IPS DF 4.7 (cell line): ENCODE results near the gene GOLGA6L7.
"Not testable (repeated sequence)": the region's sequence is repeated elsewhere in the genome, so short reads cannot be mapped to it uniquely, and the experiment has no call there.

ENCODE experiments used
- DNase-seq: peaks from one replicate; pipeline ENCODE4 v3.0.0-alpha.2; 2013; ENCODE audit warnings: low spot score; ENCODE audit errors: extremely low read depth

The GOLGA6L7 gene, protein sequence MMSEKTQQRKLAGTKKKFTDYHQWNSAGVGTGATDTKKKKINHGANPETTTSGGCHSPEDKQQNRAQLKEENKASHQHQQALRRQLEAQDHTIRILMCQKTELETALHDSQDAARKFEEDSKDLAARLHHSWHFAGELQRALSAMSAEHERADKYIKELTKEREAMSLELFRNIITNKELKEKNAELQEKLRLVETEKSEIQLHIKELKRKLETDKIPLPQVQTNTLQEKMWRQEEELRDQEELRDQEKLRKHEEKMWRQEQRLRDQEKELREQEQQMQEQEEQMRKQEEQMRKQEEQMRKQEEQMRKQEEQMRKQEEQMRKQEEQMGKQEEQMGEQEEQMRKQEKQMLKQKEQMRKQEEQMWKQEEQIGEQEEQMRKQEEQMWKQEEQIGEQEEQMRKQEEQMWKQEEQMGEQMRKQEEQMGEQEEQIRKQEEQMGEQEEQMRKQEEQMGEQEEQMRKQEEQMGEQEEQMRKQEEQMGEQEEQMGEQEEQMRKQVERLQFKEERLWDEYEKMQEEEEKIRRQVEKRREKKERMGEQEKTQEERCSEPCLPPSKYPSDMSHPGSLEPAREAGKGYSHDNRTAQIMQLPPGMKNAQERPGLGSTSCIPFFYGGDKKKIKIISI

DNA sequence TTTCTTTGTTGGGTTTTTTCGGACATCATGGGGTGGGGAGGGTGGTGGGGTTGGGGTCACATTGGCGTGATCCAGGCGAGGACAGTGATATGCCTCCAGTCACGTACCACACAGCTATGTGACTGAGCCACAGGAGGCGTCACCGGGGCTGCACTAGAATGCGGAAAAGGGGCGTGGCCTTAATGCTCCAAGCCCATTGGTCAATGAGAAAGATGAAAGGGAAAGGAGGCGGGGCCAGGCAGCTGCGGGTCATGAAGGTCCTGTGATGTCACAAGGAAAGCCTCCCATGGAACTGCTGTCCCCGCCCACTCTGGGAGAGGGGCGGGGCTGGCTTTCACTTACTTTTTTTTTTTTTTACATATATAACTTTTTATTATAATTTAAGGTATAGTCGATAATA, at the start of gene GOLGA6L7:
Gene GOLGA6L7, minus strand, starts transcription at position 124 of the 400 bp plus-strand sequence. Its CDS starts 95 bp downstream, at position 29.
- not testable (repeated sequence) for DNase-seq

DNA sequence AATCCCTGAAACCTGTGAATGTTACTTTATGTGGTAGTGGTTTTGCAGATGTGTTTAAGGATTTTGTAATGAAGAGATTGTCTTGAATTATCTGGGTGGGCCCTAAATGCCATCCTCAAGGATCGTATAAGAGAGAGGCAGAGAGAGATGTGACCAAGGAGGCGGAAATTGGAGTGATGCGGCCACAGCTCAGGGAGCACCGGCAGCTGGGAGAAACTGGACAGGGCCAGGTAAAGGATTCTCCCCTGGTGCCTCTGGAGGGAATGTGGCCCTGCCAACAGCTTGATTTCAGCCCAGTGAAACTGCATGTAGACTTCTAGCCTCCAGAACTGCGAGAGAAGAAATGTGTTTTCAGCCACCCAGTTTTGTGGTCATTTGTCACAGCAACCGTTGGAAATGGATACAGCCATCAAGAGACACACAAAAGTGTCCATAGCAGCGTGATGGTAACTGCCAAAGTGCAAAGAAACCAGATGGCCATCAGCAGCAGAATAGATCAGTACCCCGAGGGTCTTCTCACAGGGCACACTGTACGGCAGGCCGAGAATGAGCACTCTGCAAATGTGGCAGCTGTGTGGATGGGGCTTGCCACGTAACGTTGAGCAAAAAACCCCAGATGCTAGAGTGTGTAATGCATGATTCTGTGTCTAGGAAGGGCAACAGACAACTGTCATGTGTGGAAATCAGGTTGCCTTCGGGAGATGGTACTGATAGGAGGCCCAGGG, 49.6 kb upstream of the GOLGA6L7 start:
- DNase-seq, result no peak

DNA sequence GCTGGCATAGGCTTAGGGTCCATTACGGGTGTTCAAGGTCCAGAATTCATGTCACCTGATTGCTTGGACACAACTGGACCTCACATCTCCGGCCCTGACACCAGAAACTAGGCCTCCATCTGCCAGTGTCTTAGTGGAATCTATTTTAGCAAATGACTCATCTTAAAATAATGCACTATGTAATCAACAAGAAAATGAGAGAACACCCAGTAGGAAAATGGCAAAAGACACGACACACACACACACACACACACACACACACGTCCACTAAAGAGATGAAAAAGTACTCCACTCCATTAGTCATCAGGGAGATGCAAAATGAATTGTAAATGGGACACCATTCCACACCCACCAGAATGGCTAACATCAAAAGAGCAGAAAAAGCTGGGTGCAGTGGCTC, 48.5 kb upstream of the GOLGA6L7 start:
- DNase-seq, result no peak

DNA sequence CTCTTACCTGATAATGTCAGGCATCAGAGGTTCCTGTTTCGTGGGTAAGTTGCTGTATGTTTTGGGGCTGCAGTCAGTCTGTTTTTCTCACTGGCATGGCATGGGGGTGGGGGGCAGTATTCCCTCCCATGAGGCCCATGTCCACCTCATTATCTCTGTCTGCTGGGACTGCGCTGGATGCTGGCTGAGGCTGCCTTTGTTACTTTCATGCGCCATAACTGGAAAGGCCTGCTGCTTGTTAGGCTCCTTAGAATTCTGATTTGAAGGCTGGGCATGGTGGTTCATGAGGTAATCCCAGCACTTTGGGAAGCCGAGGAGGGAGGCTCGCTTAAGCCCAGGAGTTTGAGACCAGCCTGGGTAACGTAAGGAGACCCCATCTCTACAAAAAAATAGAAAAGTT, 47.1 kb upstream of the GOLGA6L7 start:
- DNase-seq, result no peak

DNA sequence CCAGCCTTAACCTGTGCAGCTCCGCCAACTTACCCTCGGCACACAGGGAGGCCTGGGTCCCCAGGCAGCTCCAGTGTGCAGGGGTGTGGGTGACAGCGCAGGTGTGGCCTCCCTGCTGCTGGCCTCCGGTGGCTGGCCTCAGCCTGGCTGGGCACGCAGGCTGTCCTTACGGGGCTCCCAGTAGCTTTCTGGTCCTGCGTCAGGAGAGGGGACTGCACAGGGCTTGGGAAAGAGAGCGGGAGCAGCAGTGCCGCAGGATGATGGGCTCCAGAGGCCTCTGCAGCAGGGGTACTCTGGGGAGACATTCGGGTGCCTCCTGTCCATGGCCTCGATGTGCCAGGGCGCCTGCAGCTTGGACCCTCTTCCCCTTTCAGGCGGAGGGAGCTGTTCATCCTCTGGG, 46.7 kb upstream of the GOLGA6L7 start:
- DNase-seq, result no peak

DNA sequence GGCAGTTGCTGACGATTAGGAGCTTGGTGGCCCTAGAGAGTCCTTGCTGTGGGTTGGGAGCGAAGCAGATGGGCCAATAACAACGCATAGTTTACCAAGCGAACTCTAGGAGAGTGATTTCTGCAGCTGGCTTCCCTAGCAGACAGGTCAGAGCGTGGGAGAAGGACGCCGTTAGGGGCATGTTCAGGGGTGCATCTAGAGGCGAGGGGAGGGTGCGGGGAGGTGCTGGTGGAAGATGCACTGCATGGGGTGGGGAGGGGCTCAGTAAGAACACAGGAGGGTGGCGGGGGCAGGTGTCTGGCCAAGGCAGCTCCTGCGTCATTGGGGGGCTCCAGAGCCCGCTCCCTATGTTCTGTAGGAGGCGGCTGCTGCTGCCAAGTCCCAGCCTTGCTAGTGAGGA, 46.2 kb upstream of the GOLGA6L7 start:
- no peak for DNase-seq

DNA sequence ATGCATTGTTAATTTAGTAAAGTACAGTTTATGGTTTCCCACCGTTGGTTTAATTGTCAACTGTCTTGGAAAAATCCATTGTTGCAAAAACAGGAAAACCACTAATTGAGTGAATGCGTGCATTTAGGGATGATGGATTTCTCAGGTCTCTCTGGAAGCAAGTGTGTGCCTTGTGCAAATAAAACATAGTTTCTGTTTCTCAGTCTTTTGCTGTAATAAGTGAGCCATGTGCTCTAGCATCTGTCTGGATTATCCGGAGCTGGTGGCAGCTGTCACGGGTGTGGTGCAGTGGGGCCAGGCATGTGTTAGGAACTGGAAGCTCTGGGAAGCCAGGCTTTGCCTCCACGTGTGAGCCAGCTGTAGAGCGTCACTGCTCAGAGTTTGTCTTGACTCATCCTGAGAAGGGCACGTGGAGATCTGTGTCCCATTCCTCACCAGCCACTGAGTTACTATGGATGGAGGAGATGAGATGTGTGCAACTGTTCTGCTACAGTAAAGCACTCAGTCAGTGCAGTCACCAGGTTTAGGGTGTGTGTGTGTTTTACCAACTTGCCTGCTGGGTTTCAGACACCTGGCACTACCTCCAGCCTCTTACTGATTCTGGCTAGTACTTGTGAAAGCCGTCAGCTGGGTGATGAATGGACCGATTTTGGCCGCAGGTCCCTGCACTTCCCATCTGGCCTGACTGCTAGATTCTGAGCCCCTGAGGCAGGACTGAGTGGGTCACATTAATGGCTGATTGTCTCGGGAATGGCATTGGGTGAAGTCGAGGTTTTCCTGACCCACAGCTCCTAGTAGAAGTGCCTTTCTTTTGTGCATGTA, 44.6 kb upstream of the GOLGA6L7 start:
- DNase-seq, result no peak

DNA sequence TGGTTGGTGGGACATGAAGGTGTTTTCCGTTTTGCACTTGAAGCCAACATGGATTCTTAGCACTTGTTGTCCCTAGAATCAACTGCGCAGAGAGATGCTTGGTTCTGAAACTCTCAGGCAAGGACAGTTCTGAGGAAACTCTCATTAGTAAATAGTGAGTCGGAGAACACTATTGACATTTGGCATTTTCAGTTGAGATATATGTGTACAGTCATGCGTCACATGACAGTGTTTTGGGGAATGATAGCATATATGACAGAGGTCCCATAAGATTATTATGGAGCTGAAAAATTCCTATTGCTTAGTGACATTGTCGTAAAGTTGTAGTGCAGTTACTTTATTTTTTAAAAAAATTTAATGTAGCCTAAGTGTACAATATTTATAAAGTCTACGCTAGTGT, 43.1 kb upstream of the GOLGA6L7 start:
- DNase-seq, result no peak

DNA sequence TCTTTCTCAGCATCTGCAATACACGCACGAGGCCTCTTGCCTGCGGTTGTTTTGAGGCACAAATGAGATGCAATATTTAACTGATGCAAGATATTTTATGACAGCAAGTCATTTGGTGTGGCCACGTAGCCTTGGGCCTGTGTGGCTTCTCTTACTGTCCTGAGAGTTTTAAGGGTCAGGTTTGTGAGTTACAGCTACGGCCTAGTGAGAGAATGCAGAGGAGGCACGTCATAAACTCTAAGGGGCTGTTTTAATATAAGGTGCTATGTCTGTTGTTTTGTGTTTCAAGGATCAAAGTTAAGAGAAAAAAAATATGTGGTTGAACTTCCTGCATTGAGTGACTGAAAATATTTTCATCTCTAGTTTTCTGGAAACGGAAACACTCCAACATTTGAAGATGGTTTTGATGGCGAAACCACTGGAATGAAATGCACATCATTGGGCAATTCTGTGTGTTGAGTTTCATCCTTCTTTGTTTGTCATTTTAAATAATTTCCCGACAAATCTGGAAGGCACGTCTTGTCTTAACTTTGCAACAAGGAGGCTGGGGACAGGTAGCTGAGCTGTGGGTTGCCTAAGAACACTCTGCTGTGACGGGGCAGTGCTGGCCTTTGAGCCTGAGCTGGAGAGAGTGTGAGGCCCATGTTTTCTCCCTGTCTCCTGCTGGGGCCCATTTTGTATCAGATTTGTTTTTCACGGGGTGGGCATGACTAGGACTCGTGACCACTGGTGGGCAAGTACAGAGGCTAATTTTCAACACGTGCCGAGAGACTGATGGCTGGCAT, 42.5 kb upstream of the GOLGA6L7 start:
- DNase-seq, result no peak

DNA sequence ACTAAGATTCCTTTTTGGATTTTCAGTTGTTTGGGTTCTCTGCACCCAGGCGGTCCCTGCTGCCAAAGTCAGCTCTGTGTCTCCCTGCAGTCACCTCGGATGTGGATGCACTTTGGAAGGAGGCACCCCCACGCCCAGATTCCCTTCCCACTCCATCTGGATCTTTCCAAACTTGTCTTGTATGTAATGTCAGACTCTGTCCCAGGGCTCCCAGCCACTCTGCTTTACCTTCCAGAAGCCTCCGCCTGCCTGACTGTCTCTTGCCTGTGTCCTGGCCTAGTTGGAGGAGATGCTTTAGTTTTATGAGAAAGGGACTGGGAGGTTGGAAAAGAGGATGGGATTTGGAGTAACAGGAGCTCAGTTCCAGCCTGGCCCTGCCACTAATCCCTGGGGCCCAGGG, 41.8 kb upstream of the GOLGA6L7 start:
- DNase-seq, result not testable (repeated sequence)

DNA sequence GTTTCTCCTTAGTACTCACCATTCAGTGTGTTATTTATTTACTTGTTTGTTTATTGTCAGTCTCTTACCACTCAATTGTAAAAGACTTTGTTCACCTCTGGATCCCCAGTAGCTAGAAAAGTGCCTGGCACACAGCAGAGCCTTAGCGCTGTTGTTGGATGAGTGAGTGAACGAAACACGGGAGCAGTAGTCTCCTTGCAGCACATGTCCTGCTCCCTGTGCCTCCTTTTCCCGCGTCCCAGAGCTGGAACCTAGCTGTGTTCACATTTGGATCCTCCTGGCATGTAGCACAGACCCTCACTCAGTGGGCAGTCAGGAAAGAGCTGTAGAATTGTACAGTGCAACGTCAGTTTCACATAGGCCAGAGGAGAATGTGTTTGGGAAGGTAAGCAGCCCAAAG, 41.4 kb upstream of the GOLGA6L7 start:
- not testable (repeated sequence) for DNase-seq

DNA sequence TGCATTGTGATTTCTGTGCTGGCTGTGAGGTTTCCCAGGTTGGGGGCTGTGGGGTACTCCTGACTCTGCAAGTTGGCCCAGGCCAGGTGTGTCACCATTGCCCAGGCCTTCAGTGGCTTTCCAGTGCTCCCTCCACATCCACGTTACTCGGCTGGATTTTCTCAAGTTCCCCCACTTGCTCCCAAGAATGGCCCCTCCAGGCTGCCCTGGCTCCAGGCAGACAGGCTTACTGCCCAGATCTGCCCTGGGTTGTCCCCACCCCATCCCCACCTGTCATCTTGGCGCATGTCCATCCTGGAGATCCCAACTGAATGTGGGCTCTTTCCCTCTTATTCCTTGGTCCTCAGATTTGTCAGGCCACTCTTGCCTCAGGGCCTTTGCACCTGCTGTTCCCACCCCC, 40.9 kb upstream of the GOLGA6L7 start:
- DNase-seq, result no peak

DNA sequence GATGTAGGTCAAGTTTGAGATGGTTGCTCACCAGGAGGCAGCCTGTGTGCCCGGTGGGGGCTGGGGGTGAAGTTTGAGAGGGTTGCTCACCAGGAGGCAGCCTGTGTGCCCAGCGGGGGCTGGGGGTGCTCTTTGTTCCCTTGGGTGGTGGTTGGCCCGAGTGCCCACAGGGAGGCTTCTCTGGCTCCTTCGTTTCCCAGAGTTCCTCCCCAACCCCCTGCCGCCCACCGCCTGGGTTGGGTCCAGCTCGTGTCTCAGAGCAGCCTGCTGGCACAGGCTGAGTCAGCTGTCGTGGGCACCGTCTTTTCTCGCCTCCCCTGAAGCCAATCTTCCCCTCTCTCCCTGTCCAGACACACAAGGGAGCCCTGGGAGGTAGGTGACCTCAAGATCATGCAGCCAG, 40.5 kb upstream of the GOLGA6L7 start:
- no peak for DNase-seq

DNA sequence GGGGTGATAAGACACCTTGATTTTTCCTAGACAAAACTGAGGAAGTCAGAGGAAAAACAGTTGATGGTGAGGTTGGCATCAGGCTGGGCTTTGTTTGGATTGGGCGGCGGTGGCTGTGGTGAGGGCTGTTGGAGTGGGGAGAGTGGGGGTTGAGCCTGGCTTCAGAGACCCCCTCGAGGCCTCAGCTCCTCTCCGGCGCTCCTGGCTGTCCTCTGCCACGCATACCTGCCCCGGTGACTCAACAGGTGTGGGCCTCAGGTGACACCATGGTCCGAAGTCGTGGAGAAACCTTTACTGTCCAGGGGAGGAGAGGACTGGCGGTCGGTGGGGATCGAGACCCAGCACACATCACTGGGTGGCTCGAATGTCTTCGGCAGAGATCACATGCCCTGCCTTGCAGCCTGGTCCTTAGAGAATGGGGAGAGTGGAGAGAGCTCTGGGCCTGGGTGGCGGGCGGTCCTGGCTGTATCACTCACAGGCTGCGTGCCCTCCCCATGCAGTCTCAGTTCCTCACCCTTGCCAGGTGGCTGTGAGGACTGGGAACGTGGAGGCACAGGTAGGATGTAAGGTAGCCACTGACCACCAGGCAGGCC, 40.0 kb upstream of the GOLGA6L7 start:
- DNase-seq, result no peak

DNA sequence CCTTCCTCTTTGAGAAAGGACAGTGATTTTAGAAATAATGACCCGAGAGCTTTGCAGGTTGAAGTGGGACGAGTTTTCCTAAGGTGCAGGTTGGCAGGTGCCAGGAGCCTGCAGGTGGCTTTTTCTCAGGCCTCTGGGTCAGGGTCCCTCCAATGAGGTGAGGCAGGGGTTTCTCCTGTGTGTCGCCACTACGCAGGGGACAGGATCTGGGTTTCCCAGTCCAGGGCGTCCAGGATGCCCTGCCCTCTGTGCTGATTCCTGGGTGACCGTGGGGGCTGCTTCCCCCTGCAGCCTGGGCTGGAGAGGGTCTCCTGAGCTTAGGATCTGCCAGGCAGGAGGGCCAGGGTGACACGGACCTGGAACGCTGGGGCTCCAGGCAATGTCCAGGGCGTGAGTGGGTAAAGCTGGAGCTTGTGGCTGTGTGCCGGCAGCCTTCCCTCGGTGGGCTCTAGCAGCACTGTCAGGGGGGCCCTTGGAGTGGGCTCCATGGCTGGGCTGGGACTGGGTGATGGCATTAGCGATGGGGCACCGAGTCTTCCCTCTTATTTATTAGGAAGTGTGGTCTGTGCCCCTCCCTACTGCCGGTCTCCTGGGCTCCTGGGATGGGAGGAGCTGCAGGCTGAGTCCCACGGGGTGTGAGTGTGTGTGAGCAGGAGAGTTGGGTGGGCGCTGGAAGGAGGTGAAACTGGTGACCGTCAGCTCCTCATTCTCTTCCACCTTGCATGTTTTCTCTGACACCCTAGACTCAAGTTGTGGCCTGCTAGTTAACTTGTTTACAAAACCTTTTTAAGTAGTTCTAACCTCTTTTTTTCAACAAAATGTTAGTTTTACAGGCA, 39.1 kb upstream of the GOLGA6L7 start:
- no peak for DNase-seq

DNA sequence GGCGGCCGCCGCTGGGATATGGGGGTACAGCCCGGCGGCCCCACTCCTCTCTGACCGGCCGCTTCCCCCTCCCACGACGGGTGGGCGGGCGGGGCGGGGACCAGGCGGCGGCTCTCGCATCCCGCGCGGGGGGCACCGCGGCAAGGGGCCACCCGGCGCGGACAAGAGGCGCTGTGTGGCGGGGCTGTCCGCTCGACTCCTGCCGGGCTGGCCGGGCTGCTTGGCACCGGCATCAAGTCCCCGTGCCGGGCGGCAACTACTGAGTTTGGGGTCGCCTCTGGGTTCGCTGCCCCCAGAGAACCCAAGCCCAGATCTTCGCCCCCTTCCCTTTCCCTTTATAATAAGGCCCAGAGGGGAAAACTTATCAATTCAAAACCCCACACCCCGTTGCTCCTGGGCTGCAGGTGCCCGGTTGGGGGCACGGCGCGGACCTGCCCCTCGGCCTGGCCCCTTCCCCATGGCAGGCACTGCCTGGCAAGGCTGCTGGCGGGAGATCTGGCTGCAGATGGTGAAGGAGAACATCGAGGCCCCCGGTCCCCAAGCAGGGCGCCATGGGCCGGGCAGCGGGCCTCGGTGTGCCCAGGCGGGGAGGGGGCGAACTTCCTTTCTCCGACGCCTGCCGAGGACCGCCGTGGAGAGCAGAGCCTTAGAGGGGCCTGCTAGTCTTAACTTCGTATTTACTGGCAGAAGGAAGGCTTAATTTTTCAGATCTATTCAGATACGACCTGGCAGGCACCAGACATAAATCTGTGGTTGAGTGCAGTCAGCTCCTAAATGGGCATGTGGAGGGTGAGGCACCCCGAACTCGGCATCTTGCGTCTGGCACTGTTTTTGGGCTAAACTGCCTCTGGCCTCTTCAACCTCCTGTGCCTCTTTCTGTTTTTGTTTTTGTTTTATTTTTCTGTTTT, 38.2 kb upstream of the GOLGA6L7 start:
- no peak for DNase-seq

DNA sequence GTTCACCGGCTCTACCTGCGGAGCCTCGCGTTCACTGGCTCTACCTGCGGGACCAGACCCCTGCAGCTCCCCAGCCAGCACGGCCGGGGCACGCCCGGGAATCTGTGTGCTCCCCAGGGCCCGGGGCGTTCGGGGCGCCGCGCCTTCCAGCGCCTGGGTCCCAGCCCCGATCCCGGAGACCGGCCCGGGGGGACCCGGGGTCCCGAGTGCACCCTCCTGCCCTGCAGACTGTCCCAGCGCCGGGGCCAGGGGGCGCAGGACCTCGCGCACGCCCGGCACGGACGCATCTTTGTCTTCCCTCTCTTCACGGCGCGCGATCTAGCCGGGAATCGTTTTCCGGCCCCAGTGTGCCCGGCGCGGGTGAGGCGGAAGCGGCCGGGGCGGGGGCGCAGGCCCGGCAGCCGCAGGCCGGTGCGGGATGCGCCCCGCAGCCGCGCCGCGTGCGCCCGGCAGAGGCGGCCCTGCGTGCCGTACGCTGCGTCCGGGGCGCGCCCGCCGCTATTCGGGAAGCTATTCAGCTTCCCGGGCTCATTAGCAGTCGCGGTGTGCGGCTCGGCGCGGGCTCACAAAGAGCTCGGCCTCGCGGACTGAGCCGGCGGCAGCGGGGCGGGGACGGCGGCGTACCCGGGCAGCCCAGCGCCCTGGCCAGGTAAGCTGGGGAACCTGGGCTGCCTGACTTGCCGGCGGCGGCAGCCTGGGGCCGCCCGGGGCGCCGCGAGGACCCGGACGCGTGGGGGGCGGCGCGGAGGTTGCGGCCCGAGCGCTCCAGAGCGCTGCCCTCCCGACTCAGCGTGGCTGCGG, 37.4 kb upstream of the GOLGA6L7 start, which contains the start of gene APBA2:
Gene APBA2, plus strand, starts transcription at position 345 of the 801 bp plus-strand sequence. CDS start 167,911 bp downstream, outside the sequence.
- DNase-seq, result no peak
